ENCODE data around the gene BBOX1.
A peak's percentile ranks its signal among the peaks of the same experiment; 100 is the strongest.

BBOX1 gene

DNA sequence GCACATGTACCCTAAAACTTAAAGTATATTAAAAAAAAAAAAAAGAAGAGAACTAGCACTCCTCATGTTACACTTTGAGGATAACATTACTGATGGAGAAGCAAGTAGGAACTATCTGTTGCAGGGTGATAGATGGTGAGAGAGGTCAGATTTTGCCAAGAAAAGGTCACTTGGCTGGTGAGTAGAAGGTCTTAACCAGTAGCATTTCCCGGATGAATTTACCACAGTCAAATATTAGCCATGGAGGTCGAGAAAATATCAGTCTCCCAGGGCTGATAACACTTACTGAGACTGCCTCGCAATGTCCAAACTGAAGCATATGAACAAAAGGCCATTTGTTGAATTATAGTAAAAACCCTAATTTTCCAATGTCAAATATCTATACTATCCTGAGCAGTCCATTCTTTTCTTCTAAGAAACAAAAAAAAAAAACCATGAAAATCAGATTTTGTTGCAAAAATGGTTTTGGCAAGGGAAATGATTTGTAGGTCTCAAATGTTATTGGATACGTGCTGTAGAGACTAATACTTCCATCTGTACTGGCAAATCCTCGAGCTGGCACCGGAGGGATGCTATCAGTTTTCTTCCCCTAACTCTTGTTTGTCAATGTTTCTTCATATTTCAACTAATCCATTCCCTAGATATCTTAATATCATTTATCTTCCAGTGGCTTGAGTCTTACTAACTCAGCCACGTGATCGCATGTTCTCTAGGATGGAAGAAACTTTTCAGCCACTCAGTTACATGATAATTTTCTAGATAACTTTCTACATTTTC is 14.5 kb upstream of the BBOX1 start:
- DNase-seq (ENCODE audit: low read depth): no peak
- no peak overlapping the region for H3K4me3 ChIP-seq (ENCODE audit: low read depth, low read length)
- TF ChIP-seq, protein P1, sequence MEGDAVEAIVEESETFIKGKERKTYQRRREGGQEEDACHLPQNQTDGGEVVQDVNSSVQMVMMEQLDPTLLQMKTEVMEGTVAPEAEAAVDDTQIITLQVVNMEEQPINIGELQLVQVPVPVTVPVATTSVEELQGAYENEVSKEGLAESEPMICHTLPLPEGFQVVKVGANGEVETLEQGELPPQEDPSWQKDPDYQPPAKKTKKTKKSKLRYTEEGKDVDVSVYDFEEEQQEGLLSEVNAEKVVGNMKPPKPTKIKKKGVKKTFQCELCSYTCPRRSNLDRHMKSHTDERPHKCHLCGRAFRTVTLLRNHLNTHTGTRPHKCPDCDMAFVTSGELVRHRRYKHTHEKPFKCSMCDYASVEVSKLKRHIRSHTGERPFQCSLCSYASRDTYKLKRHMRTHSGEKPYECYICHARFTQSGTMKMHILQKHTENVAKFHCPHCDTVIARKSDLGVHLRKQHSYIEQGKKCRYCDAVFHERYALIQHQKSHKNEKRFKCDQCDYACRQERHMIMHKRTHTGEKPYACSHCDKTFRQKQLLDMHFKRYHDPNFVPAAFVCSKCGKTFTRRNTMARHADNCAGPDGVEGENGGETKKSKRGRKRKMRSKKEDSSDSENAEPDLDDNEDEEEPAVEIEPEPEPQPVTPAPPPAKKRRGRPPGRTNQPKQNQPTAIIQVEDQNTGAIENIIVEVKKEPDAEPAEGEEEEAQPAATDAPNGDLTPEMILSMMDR (IDR thresholded peaks at IDR 0.05; ENCODE audit: control insufficient read depth, extremely low read depth, insufficient read depth): no peak

DNA sequence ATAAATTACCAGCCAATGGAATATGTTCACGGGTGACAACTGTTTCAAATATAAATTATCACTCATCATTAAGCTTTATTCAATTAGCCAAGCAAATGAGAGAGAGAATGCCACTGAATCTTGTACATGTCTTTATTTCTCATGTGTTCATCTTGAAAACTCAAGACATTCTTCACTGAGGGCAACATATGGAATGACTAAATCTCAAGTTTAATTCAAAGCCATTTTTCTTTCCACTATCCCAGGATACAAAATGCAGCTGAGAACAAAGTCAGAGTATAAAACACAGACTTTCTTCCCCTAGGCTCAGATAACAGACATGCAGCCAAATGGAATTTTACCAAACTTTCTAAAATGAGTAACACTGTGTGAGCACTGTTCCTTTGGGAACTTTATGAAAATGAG is 12.1 kb upstream of the BBOX1 start:
- TF ChIP-seq, protein P1 (IDR thresholded peaks at IDR 0.05; ENCODE audit: control insufficient read depth, extremely low read depth, insufficient read depth): no peak
- DNase-seq (ENCODE audit: low read depth): no peak
- no peak overlapping the region for H3K4me3 ChIP-seq (ENCODE audit: low read depth, low read length)

DNA sequence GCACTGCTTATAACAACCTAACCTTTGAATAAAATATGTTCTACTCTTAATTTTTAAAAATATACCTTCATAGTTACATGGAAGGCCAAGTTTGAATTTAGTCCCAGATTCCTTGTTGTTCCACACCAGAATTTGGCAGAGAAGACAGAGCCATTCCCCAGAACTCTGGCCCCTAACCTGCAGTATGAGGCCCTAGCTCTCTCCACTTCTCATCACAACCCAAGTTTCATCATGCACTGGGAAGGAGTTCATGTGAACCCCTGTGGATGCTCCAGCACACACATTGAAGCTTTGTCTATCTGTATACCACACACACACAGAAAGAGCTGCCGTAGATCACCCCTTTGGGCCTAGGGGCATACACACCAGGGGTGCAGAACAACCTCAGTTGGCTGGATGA is 10.6 kb upstream of the BBOX1 start:
- no peak overlapping the region for H3K4me3 ChIP-seq (ENCODE audit: low read depth, low read length)
- TF ChIP-seq, protein P1 (IDR thresholded peaks at IDR 0.05; ENCODE audit: control insufficient read depth, extremely low read depth, insufficient read depth): no peak
- no peak for DNase-seq (ENCODE audit: low read depth)

DNA sequence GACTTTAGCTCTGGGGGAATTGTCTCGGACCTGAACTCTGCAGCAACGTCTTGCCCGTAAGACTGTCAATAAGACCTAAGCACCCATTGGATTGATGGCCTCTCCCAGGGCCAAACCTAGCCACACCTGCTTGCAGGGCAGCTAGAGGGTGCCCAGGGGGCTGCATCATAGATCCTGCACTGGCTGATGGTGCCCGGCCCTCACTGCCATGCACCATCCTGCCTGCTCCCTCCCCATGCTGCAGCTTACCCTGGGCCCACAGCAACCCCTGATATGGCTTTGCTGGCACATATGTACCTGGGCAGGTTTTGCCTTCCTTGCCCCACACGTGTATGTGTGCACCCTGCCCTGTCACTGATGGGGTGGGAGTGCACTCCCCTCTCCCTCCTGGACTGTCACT is 8.9 kb upstream of the BBOX1 start:
- H3K4me3 ChIP-seq (ENCODE audit: low read depth, low read length): no peak overlapping the region
- TF ChIP-seq, protein P1 (IDR thresholded peaks at IDR 0.05; ENCODE audit: control insufficient read depth, extremely low read depth, insufficient read depth): no peak
- DNase-seq (ENCODE audit: low read depth): no peak

DNA sequence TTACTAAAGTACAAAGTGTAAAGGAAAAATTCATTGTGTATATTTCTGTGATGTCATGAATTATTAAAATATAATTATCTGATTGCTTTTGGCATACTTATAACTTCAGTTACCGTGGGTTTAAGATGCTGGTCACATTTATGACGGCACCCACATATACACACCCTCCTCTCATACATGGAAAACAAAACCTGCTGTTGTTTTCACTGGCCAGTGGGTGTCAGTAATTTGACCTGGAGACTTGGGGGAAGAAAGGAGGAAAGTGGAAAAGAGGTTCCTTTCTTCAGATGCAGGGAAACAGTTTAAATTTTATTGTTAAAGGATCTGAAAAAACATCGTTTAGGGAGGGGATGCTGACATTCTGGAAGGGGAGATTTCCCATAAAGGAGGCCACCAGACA is 742 bp upstream of the BBOX1 start:
- no peak overlapping the region for H3K4me3 ChIP-seq (ENCODE audit: low read depth, low read length)
- TF ChIP-seq, protein P1 (IDR thresholded peaks at IDR 0.05; ENCODE audit: control insufficient read depth, extremely low read depth, insufficient read depth): peak; percentile 33; the same call in 1 of the 2 replicates
- no peak for DNase-seq (ENCODE audit: low read depth)

DNA sequence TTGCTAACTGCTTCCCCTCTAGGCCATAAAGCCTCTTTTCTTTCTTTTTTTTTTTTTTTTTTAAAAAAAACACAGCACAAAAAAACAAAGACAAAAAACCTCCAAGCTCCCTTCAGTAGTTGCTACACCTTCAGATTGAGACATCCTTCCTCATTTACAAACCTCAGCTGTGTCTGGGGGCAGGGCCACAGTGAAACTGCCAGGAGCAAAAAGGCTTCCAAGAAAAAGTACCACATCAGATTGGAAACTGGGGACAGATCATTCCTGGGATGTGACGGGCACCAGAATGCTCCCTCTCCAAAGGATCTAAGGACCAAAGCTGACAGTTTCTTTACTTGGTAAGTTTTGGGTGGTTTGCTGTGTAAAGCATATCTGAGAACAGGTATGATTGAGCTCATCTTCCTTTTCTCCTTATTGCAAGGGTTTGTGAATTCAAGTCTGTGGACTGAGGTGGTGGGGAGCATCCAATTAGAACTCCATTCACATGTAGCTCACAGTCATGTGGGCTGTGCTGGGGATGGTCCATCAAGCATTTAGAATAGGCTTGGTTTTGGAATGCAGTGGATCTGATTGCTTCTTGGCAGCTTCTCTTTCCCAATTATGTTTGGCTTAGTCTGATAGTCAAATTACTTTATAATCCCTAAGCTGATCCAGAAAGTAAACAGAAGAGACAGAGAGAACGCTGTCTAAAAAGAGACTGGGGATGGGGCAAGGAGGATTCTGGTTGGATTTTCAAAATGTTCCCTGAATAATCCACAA is 705 bp downstream of the BBOX1 start:
- TF ChIP-seq, protein P1 (IDR thresholded peaks at IDR 0.05; ENCODE audit: control insufficient read depth, extremely low read depth, insufficient read depth): no peak
- DNase-seq (ENCODE audit: low read depth): no peak
- H3K4me3 ChIP-seq (ENCODE audit: low read depth, low read length): no peak overlapping the region
